ENCODE measurements around the gene RGS3. TPM values are rescaled to one million over a fixed set of nuclear protein-coding genes. Genes with fewer than 3 reads are reported as not detected.
A peak's percentile ranks its signal among the peaks of the same experiment; 100 is the strongest.

RGS3 gene
- polyA plus RNA-seq, 1 of the 3 experiments (the other 2 are of a cell fraction) = 50.6 TPM

DNA sequence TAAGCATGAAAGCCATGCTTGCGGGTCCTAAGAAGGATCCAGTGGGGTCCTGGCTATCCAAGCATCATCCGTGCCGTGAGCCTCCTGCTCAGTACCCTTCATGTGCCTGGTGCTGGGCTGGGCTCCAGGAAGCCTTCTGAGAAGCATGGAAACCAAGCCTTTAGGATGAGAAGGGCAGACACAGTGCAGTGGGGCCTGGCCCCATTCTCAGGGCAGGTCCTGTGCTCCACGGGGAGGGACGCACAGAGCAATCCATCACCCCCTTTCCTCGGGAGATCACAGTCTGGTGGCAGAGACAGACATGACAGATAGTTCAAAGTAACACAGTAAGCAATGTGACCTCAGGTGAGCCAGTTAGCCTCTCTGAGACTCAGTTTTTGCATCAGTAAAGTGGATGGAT lies 76.9 kb downstream of the RGS3 start:
- Histone ChIP-seq H3K9me3 (no peaks in the 10 kb centered on the region), H2AFZ (ENCODE audit: low read depth) (no peak overlapping the region), H3K4me2 (no peak overlapping the region), H3K36me3 (replicated peaks in 1 of 2; ENCODE audit: control insufficient read depth in 1 of 2, insufficient read depth in 2 of 2, low read length in 1 of 2) (no peaks in the 10 kb centered on the region), H3K79me2 (ENCODE audit: insufficient read depth) (no peaks in the 10 kb centered on the region), H4K20me1 (ENCODE audit: insufficient read depth) (no peaks in the 10 kb centered on the region), H3K27me3 (ENCODE audit: insufficient read depth) (no peaks in the 10 kb centered on the region), H3K9ac (no peak overlapping the region), H3K9me2 (no peaks in the 10 kb centered on the region), H3F3A (replicated peaks; ENCODE audit: insufficient read depth) (no peaks in the 10 kb centered on the region), H3K27ac (ENCODE audit: low read depth in 2 of 2, low read length in 1 of 2) (no peak overlapping the region), H3K4me3 (ENCODE audit: low read depth in 2 of 2, low read length in 1 of 2) (no peak overlapping the region), H3K4me1 (ENCODE audit: control insufficient read depth in 1 of 2, insufficient read depth in 2 of 2, low read depth in 1 of 2, low read length in 1 of 2) (peaks cover 0 to 56% of the 10 kb centered on the region in 2 experiments; a peak in 1 of 4 replicates)
- CTCF ChIA-PET = interaction anchor here (1.2 kb wide), 1 partner anchor 57 kb away, joined by 3 read pairs; no protein-coding TSS in a partner anchor
- POLR2A ChIA-PET = no interaction called here
- TF ChIP-seq EZH2phosphoT487 (IDR thresholded peaks at IDR 0.05; ENCODE audit: borderline replicate concordance, low read depth) (no peak), SIN3A (IDR thresholded peaks at IDR 0.05; ENCODE audit: borderline replicate concordance, low read depth, low read length) (no peak), MXI1 (IDR thresholded peaks at IDR 0.05; ENCODE audit: low read depth, low read length) (no peak), FOSL2 (IDR thresholded peaks at IDR 0.05; ENCODE audit: borderline replicate concordance, low read depth) (no peak), RXRA (IDR thresholded peaks at IDR 0.05; ENCODE audit: borderline replicate concordance, low read depth) (no peak), MEF2A (IDR thresholded peaks at IDR 0.05; ENCODE audit: borderline replicate concordance, low read depth) (no peak), FOXJ3 (CRISPR knock-in tag; IDR thresholded peaks at IDR 0.05) (no peak), RAD21 (IDR thresholded peaks at IDR 0.05; ENCODE audit: low read length) (no peak), EP300 (IDR thresholded peaks at IDR 0.05; ENCODE audit: borderline replicate concordance in 1 of 2, low read depth in 1 of 2, low read length in 1 of 2) (no peak), JUND (IDR thresholded peaks at IDR 0.05) (no peak), SMC3 (IDR thresholded peaks at IDR 0.05; ENCODE audit: low read depth, low read length) (no peak), TEAD4 (IDR thresholded peaks at IDR 0.05; ENCODE audit: borderline replicate concordance, insufficient read depth) (no peak)
- DNase-seq = no peak
- WGBS (ENCODE audit: low lambda C conversion rate) = no CpG with 5 or more reads among the region's 6 CpGs

DNA sequence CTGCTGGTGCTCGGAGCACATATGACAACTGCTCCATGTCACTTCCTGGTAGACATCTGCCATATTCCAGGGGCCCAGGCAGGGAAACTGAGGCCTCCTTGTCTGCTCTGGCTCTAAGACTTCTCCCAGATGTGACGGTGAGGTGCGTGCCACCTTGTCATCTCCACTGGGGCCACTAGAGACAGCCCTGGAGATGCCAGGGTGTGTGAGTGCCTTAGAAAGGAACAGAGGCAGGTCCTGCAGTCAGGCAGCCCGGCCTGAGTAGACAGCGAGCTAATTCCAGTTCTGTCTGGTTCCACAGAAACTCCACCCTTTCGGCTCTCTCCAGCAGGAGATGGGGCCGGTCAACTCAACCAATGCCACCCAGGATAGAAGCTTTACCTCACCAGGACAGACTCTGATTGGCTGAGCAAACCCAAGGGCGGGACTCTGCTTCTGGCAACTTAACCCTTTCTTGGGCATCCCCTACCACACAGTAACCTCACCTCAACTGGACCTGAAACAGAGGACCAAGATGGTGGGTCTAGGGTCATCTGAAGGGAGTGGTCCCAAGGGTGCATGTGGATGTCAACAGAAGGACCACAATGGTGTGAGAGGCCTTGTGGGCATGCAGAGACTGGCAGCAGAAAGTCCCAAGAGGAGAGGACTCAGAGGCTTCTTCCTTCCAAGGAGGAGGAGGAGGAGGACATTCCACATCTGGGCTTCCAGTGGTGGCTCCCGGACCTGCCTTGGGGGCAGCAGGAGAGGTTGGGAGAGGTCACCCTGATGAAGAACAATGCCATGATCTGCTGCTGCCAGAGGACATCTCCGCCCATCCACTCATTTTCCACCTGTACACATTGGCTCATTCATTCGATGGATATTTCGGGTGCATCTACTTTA lies 77.7 kb downstream of the RGS3 start:
- H3K36me3 ChIP-seq (replicated peaks in 1 of 2; ENCODE audit: control insufficient read depth in 1 of 2, insufficient read depth in 2 of 2, low read length in 1 of 2) = no peaks in the 10 kb centered on the region
- H3K27me3 ChIP-seq (ENCODE audit: insufficient read depth) = no peaks in the 10 kb centered on the region
- peak; percentile 62 for DNase-seq
- peaks cover 0 to 50% of the 10 kb centered on the region in 2 experiments; a peak in 1 of 4 replicates for H3K4me1 ChIP-seq (ENCODE audit: control insufficient read depth in 1 of 2, insufficient read depth in 2 of 2, low read depth in 1 of 2, low read length in 1 of 2)
- no peaks in the 10 kb centered on the region for H3F3A ChIP-seq (replicated peaks; ENCODE audit: insufficient read depth)
- no peak overlapping the region for H3K4me2 ChIP-seq
- ChIA-PET CTCF (interaction anchor here (1.2 to 2.8 kb wide), 2 partner anchors 47 to 57 kb away, joined by 3 to 13 read pairs; no protein-coding TSS in a partner anchor), POLR2A (no interaction called here)
- no peak overlapping the region for H2AFZ ChIP-seq (ENCODE audit: low read depth)
- no peak overlapping the region for H3K9ac ChIP-seq
- no peaks in the 10 kb centered on the region for H3K9me3 ChIP-seq
- H4K20me1 ChIP-seq (ENCODE audit: insufficient read depth) = no peaks in the 10 kb centered on the region
- no peaks in the 10 kb centered on the region for H3K9me2 ChIP-seq
- H3K79me2 ChIP-seq (ENCODE audit: insufficient read depth) = no peaks in the 10 kb centered on the region
- TF ChIP-seq, protein P1, sequence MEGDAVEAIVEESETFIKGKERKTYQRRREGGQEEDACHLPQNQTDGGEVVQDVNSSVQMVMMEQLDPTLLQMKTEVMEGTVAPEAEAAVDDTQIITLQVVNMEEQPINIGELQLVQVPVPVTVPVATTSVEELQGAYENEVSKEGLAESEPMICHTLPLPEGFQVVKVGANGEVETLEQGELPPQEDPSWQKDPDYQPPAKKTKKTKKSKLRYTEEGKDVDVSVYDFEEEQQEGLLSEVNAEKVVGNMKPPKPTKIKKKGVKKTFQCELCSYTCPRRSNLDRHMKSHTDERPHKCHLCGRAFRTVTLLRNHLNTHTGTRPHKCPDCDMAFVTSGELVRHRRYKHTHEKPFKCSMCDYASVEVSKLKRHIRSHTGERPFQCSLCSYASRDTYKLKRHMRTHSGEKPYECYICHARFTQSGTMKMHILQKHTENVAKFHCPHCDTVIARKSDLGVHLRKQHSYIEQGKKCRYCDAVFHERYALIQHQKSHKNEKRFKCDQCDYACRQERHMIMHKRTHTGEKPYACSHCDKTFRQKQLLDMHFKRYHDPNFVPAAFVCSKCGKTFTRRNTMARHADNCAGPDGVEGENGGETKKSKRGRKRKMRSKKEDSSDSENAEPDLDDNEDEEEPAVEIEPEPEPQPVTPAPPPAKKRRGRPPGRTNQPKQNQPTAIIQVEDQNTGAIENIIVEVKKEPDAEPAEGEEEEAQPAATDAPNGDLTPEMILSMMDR (IDR thresholded peaks at IDR 0.05) = no peak
- TF ChIP-seq POLR2AphosphoS5 (IDR thresholded peaks at IDR 0.05; ENCODE audit: low read depth, low read length) = peak; percentile 66; the same call in 1 of the 2 replicates
- TF ChIP-seq, protein P2, sequence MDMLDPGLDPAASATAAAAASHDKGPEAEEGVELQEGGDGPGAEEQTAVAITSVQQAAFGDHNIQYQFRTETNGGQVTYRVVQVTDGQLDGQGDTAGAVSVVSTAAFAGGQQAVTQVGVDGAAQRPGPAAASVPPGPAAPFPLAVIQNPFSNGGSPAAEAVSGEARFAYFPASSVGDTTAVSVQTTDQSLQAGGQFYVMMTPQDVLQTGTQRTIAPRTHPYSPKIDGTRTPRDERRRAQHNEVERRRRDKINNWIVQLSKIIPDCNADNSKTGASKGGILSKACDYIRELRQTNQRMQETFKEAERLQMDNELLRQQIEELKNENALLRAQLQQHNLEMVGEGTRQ (IDR thresholded peaks at IDR 0.05; ENCODE audit: borderline replicate concordance, low read depth, low read length) = no peak
- peak overlapping the region in 1 of 2 experiments; percentile 65; a peak in 2 of 4 replicates for H3K27ac ChIP-seq (ENCODE audit: low read depth in 2 of 2, low read length in 1 of 2)
- 70% methylated on average over 8 of the region's 12 CpGs for WGBS (ENCODE audit: low lambda C conversion rate)
- H3K4me3 ChIP-seq (ENCODE audit: low read depth in 2 of 2, low read length in 1 of 2) = no peak overlapping the region
